HepG2 (cell line): Measurements from ENCODE around the gene TEKT5. TPM values are rescaled to one million over a fixed set of nuclear protein-coding genes. Genes with fewer than 3 reads are reported as not detected.

Experiments
- CAMTA2 ChIP-seq: sonication (generic); formaldehyde crosslinking; IDR thresholded peaks from 2 replicates; pipeline ENCODE4 v1.4.0; 2020; ENCODE audit warnings: mild to moderate bottlenecking, missing genetic modification reagents, borderline replicate concordance
- ESRRA ChIP-seq: sonication (generic); formaldehyde crosslinking; IDR thresholded peaks from 2 replicates; pipeline ENCODE4 v1.5.1; 2020; ENCODE audit warnings: mild to moderate bottlenecking, low read depth, missing genetic modification reagents
- HNF4A ChIP-seq: sonication (generic); formaldehyde crosslinking; IDR thresholded peaks from 2 replicates; pipeline ENCODE4 v1.4.0; 2020; ENCODE audit warnings: missing genetic modification reagents
- NFE2 ChIP-seq: sonication (generic); formaldehyde crosslinking; IDR thresholded peaks from 2 replicates; pipeline ENCODE4 v1.4.0; 2020; ENCODE audit warnings: missing genetic modification reagents
- REL ChIP-seq: sonication (generic); formaldehyde crosslinking; conservative IDR thresholded peaks from 2 replicates; pipeline ENCODE4 v1.8.0; 2022; ENCODE audit warnings: mild to moderate bottlenecking, missing genetic modification reagents, moderate library complexity
- SIN3A ChIP-seq: IDR thresholded peaks from 2 replicates; pipeline ENCODE4 v1.6.1; 2011; ENCODE audit warnings: low read depth, mild to moderate bottlenecking, control low read depth, low read length, borderline replicate concordance
- SP5 ChIP-seq: IDR thresholded peaks from 2 replicates; pipeline ENCODE4 v1.6.1; 2016; ENCODE audit warnings: low read depth, borderline replicate concordance
- STAT6 ChIP-seq: sonication (generic); formaldehyde crosslinking; IDR thresholded peaks from 2 replicates; pipeline ENCODE4 v1.4.0; 2020; ENCODE audit warnings: missing genetic modification reagents, mild to moderate bottlenecking, borderline replicate concordance
- YEATS2 ChIP-seq: sonication (generic); formaldehyde crosslinking; IDR thresholded peaks from 2 replicates; pipeline ENCODE4 v1.4.0; 2020; ENCODE audit warnings: missing genetic modification reagents, borderline replicate concordance
- ZBTB26 ChIP-seq: IDR thresholded peaks from 2 replicates; pipeline ENCODE4 v1.6.1; 2016; ENCODE audit warnings: missing compliant biosample characterization, missing genetic modification reagents, borderline replicate concordance
- ZFAT ChIP-seq: sonication (generic); formaldehyde crosslinking; conservative IDR thresholded peaks from 2 replicates; pipeline ENCODE4 v1.8.1; 2023; ENCODE audit warnings: missing genetic modification reagents, inconsistent platforms
- ZFP36L1 ChIP-seq: sonication (generic); formaldehyde crosslinking; IDR thresholded peaks from 2 replicates; pipeline ENCODE4 v1.8.0; 2022; ENCODE audit warnings: mild to moderate bottlenecking, missing genetic modification reagents, moderate library complexity
- ZNF44 ChIP-seq: sonication (generic); formaldehyde crosslinking; IDR thresholded peaks from 2 replicates; pipeline ENCODE4 v1.5.1; 2020; ENCODE audit warnings: mild to moderate bottlenecking, missing genetic modification reagents
- ZNF646 ChIP-seq: sonication (generic); formaldehyde crosslinking; IDR thresholded peaks from 2 replicates; pipeline ENCODE4 v1.9.0; 2021; ENCODE audit warnings: mild to moderate bottlenecking, missing genetic modification reagents
- ZNF747 ChIP-seq: sonication (generic); formaldehyde crosslinking; IDR thresholded peaks from 2 replicates; pipeline ENCODE4 v1.8.1; 2023; ENCODE audit warnings: missing genetic modification reagents, mild to moderate bottlenecking, borderline replicate concordance
- ZNF749 ChIP-seq: sonication (generic); formaldehyde crosslinking; IDR thresholded peaks from 2 replicates; pipeline ENCODE4 v1.8.0; 2022; ENCODE audit warnings: mild to moderate bottlenecking, missing genetic modification reagents, moderate library complexity, borderline replicate concordance
- ZNF768 ChIP-seq: sonication (generic); formaldehyde crosslinking; IDR thresholded peaks from 2 replicates; pipeline ENCODE4 v1.4.0; 2020; ENCODE audit warnings: missing genetic modification reagents
- ZNF879 ChIP-seq: sonication (generic); formaldehyde crosslinking; IDR thresholded peaks from 2 replicates; pipeline ENCODE4 v1.8.1; 2023; ENCODE audit warnings: missing genetic modification reagents
- polyA plus RNA-seq, 8 experiments: library from polyadenylated mRNA; depleted of rRNA in 3 of 8; stranded (reverse) in 7 of 8; unstranded in 1 of 8; fragments of >200 nt; fragmentation: Illumina TruSeq in 4 of 8; extraction: Trizol in 4 of 8; gene quantifications; 2 replicates each; pipeline versions ENCODE4 v1.2.1 to v1.2.3, GENCODE V29; 2011 to 2016; ENCODE audit warnings: low read depth in 4 of 8, missing spikeins in 1 of 8, mixed read lengths in 1 of 8; ENCODE audit not compliant: insufficient read depth in 1 of 8
- total RNA-seq, 5 experiments: library from RNA; depleted of rRNA; stranded (reverse); fragments of >200 nt; fragmentation: Illumina TruSeq; extraction: Trizol; gene quantifications; 2 replicates each; pipeline ENCODE4 v1.2.3, GENCODE V29; 2016; ENCODE audit warnings: low read depth in 1 of 5

Gene TEKT5
- total and polyA plus RNA-seq, 2 of the 13 experiments (the other 11 are each of a cell fraction or from before 2014, with no cell fraction given) = 0.16 TPM; not detected in 1

GRCh38 chr16:10656618-10657017 lies 38.1 kb downstream of the TEKT5 start (continued):
- no peak for TF ChIP-seq ZBTB26 (CRISPR knock-in tag)
- no peak for TF ChIP-seq CAMTA2 (CRISPR knock-in tag)
- no peak for TF ChIP-seq SIN3A
- TF ChIP-seq ZFAT (CRISPR knock-in tag) = no peak
- no peak for TF ChIP-seq ZNF879
- no peak for TF ChIP-seq ZNF44 (CRISPR knock-in tag)
- TF ChIP-seq ZNF747 (CRISPR knock-in tag) = no peak
- TF ChIP-seq ZNF749 (CRISPR knock-in tag) = no peak
- no peak for TF ChIP-seq NFE2 (CRISPR knock-in tag)
- no peak for TF ChIP-seq ESRRA (CRISPR knock-in tag)
- TF ChIP-seq REL (CRISPR knock-in tag) = no peak
- no peak for TF ChIP-seq YEATS2 (CRISPR knock-in tag)
- no peak for TF ChIP-seq HNF4A (CRISPR knock-in tag)
- peak; percentile 63 for TF ChIP-seq SP5 (CRISPR knock-in tag)
- TF ChIP-seq ZNF768 (CRISPR knock-in tag) = no peak
- TF ChIP-seq STAT6 (CRISPR knock-in tag) = no peak
- no peak for TF ChIP-seq ZNF646 (CRISPR knock-in tag)
- TF ChIP-seq ZFP36L1 = 0 out of 2 replicates have a peak, but pooled peaks have one; percentile 38
- TF ChIP-seq, all 625 proteins: peak for 9
